Thoracic aorta (tissue), 2 donors: ENCODE measurements around the gene AHRR. TPM values are rescaled to one million over a fixed set of nuclear protein-coding genes. Genes with fewer than 3 reads are reported as not detected.

Experiments
- ATAC-seq: fragments of 150-250 bp; one replicate; pipeline ENCODE4 v1.8.0; 2017; ENCODE audit warnings: low read depth; ENCODE audit not compliant: insufficient number of reproducible peaks, low FRiP score
- DNase-seq: peaks from one replicate; pipeline ENCODE4 v3.0.0-alpha.2; 2020; ENCODE audit warnings: low spot score
- H3K27ac ChIP-seq, 2 donors: fragments of 200-600 bp; sonication (generic); 1 replicate in 1 of 2; 2 replicates in 1 of 2; pipeline ENCODE4 v1.5.1; 2016; ENCODE audit warnings: mild to moderate bottlenecking in 2 of 2, moderate library complexity in 2 of 2
- H3K27me3 ChIP-seq: fragments of 200-600 bp; sonication (generic); replicated peaks from 2 replicates; pipeline ENCODE4 v1.6.0; 2016; ENCODE audit warnings: mild to moderate bottlenecking; ENCODE audit not compliant: insufficient read depth
- H3K36me3 ChIP-seq: fragments of 200-600 bp; sonication (generic); one replicate; pipeline ENCODE4 v1.5.1; 2016
- H3K4me1 ChIP-seq, 2 donors: fragments of 200-600 bp; sonication (generic); 1 replicate in 1 of 2; 2 replicates in 1 of 2; pipeline versions ENCODE4 v1.5.1 to v1.6.0; 2016; ENCODE audit warnings: low read depth in 2 of 2, mild to moderate bottlenecking in 1 of 2; ENCODE audit not compliant: control insufficient read depth in 1 of 2
- H3K4me3 ChIP-seq: fragments of 200-600 bp; sonication (generic); 2 replicates; pipeline ENCODE4 v1.5.1; 2016; ENCODE audit warnings: mild to moderate bottlenecking
- H3K9me3 ChIP-seq: fragments of 200-600 bp; sonication (generic); 2 replicates; pipeline ENCODE4 v1.5.1; 2016
- total RNA-seq, 2 donors: library from RNA; depleted of rRNA; stranded (reverse); fragments of >200 nt; gene quantifications; one replicate each; pipeline versions ENCODE4 v1.1.0 to v1.2.3, GENCODE V29; 2016
- TF ChIP-seq, protein P1 (sequence below): fragments of 200-600 bp; sonication (generic); IDR thresholded peaks from one replicate; pipeline ENCODE4 v1.5.1; 2019; ENCODE audit warnings: antibody characterized with exemption

The AHRR gene
- total RNA-seq, 2 donors from 2014 or later, result 0.85 to 3.1 TPM

DNA sequence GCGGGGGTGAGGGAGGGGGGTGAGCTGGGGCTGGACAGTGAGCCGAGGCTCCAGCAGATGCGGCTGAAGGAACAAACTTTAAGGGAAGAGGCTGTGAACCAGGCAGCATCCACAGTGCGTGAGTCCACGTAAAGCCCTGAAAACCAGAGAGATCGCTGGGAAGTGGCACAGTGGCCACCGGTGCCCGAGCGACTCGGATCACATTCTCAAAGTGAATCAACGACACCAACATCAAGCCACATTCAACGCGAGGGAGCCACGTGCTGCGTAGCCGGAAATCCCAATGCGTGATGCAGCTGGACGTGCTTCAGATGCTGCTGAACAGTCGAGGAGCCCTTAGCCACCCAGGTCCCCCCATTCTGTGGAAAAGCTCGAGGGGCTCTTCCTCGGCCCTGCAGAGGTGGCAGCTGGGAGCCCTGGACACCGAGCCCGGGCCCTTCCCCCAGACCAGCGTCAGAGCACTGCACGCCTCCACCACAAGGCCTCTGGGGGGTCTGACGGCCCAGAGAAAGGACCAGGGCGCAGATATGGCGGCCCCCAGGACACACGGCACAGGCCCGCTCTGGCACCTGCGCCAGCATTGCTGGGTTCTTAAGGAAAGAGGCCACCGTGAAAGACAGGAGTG, 67.8 kb downstream of the AHRR start:
- ATAC-seq, result no peak
- no peak overlapping the region for H3K27ac ChIP-seq
- no peak overlapping the region for H3K4me3 ChIP-seq
- DNase-seq, result no peak
- no peaks in the 10 kb centered on the region for H3K4me1 ChIP-seq
- TF ChIP-seq, protein P1, sequence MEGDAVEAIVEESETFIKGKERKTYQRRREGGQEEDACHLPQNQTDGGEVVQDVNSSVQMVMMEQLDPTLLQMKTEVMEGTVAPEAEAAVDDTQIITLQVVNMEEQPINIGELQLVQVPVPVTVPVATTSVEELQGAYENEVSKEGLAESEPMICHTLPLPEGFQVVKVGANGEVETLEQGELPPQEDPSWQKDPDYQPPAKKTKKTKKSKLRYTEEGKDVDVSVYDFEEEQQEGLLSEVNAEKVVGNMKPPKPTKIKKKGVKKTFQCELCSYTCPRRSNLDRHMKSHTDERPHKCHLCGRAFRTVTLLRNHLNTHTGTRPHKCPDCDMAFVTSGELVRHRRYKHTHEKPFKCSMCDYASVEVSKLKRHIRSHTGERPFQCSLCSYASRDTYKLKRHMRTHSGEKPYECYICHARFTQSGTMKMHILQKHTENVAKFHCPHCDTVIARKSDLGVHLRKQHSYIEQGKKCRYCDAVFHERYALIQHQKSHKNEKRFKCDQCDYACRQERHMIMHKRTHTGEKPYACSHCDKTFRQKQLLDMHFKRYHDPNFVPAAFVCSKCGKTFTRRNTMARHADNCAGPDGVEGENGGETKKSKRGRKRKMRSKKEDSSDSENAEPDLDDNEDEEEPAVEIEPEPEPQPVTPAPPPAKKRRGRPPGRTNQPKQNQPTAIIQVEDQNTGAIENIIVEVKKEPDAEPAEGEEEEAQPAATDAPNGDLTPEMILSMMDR, result no peak
- no peaks in the 10 kb centered on the region for H3K36me3 ChIP-seq
- no peaks in the 10 kb centered on the region for H3K27me3 ChIP-seq
- peaks cover 4% of the 10 kb centered on the region for H3K9me3 ChIP-seq

GRCh38 chr5:389891-390622, 68.5 kb downstream of the AHRR start:
- no peak for DNase-seq
- H3K27me3 ChIP-seq, result no peaks in the 10 kb centered on the region
- ATAC-seq, result no peak
- no peak overlapping the region for H3K27ac ChIP-seq
- H3K9me3 ChIP-seq, result peaks cover 4% of the 10 kb centered on the region
- no peaks in the 10 kb centered on the region for H3K4me1 ChIP-seq
- no peaks in the 10 kb centered on the region for H3K36me3 ChIP-seq
- H3K4me3 ChIP-seq, result no peak overlapping the region
- TF ChIP-seq, protein P1, result no peak

DNA sequence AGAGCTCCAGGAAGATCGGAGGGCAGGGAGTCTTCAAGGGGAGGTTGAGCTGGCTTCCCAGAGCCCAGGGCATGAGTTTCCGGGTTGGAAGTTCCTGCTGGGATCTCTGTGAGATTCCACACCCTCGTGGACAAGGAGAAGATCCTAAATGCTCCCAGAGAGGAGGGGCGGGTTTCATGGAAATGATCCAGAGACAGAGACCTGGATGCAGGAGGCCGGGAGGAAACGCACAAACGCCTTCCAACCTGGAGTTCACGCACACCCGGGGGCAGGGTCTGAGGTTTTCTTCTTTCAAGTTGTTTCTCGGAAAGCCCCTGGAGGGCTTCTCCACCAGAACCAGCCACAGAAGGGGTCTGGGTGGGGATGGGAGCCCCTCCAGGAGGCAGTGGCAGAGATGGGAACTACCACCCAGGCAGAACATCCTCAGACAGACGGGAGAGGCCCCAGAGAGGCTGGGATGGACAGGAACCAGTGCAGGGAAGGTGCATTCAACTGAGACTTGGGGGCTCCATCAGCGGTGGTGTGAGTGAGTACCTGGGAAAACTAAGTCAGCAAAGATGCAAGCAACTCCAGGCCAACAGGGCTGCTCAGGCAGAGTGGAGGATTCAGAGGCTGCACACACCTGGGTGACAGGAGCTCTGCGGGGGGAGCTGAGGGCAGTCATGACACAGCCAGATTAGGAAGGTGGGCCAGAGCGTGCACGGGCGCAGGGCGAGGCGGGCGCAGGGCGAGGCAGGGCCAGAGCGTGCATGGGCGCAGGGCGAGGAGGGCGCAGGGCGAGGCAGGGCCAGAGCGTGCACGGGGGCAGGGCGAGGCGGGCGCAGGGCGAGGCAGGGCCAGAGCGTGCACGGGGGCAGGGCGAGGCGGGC, 69.3 kb downstream of the AHRR start:
- ATAC-seq, result no peak
- H3K27ac ChIP-seq, result no peak overlapping the region
- TF ChIP-seq, protein P1, result no peak

DNA sequence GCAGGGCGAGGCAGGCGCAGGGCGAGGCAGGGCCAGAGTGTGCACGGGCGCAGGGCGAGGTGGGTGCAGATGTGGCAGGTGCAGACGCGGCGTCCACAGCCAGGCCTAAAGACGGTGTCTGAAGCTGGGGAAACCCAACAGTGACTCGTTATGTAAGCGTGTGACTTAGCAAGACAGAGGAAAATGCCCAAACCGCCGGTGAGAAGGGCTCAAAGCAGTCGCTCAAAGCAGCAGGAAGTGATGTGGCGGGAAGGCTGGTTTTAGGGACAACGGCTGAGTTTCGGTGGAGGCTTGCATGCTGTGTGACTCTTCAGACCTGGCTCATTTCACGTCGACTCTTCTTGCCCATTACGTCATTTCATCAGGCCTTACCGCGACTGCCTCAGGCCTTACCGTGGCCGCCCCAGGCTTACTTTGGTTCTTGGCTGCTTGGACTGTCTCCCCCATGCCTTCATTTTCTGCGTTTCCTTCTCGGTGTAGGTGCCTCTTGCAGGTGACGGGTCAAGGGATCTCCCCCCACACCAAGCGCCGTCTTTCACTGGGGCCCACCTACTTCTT, 71.0 kb downstream of the AHRR start:
- TF ChIP-seq, protein P1, result no peak
- no peak overlapping the region for H3K27ac ChIP-seq
- no peak overlapping the region for H3K4me3 ChIP-seq
- H3K4me1 ChIP-seq, result no peaks in the 10 kb centered on the region
- no peaks in the 10 kb centered on the region for H3K9me3 ChIP-seq
- H3K27me3 ChIP-seq, result no peaks in the 10 kb centered on the region
- ATAC-seq (no peak), DNase-seq (no peak)
- H3K36me3 ChIP-seq, result no peaks in the 10 kb centered on the region

More for the DNA sequence above, 69.3 kb downstream of the AHRR start:
- Histone ChIP-seq H3K4me1 (no peaks in the 10 kb centered on the region), H3K27me3 (no peaks in the 10 kb centered on the region), H3K9me3 (no peaks in the 10 kb centered on the region), H3K36me3 (no peaks in the 10 kb centered on the region), H3K4me3 (no peak overlapping the region)
- no peak for DNase-seq
